A673 (cell line): ENCODE data around the gene PPM1F.

Source experiments
- CTCF ChIP-seq: fragments of 300-800, 200-600 bp; sonication (generic); conservative IDR thresholded peaks from 2 replicates; pipeline ENCODE4 v1.5.1; 2017; ENCODE audit warnings: low read depth, mild to moderate bottlenecking, antibody characterized with exemption, low read length, moderate library complexity, mixed read lengths
- EZH2 ChIP-seq: fragments of 200-600 bp; sonication (generic); IDR thresholded peaks from 2 replicates; pipeline ENCODE4 v1.6.1; 2017; ENCODE audit warnings: borderline replicate concordance, low read depth, mild to moderate bottlenecking, mixed read lengths, antibody characterized with exemption, low read length; ENCODE audit not compliant: poor library complexity, severe bottlenecking

DNA sequence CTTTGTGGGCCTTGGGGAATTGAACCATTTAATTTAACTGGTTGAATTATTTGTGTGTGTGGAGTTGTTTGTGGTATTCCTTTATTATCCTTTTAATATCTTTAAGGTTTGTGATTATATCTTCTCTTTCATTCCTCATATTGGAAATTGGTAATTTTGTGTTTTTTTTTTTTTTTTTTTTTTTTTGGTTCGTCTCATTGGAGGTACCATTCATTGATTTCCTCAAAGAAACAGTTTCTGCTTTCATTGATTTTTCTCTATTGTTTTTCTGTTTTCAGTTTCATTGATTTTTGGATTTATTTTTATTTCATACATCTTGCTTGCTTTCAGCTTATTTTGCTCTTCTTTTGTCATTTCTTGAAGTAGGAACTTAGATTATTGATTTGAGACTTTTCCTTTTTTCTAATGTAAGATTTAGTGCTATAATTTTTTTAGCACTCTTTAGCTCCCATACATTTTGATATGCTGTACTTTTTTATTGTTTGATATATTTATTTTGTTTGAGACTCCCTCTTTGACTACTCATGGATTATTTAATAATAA lies 54.2 kb downstream of the PPM1F start:
- no peak for TF ChIP-seq CTCF
- no peak for TF ChIP-seq EZH2
